ENCODE data around the gene BMP6.

BMP6 gene

GRCh38 chr6:7907159-7907558, 181.3 kb downstream of the BMP6 start:
- DNase-seq = no peak

- DNase-seq = peak; percentile 38 to 61
These were observed 183.7 kb downstream of the BMP6 start for GRCh38 chr6:7909323-7910276.

DNA sequence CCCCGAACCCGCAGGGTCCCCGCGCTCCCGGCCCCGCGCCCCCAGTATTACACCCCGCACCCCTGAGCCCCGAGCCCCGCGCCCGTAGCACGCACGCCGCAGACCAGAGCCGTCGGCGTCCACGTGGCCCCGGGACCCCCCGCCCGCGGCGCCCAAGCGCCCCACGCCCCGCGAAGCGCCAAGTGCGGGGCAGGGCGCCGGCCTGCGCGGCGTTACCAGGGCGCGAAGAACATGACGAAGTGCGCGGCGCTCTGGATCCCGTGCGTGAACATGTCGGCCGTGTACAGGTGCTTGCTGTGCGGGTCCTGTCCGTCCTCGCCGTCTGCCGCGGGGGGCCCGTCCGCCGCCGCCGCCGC, 184.4 kb downstream of the BMP6 start:
- DNase-seq = peak in 1 of 2 experiments; percentile 17

DNA sequence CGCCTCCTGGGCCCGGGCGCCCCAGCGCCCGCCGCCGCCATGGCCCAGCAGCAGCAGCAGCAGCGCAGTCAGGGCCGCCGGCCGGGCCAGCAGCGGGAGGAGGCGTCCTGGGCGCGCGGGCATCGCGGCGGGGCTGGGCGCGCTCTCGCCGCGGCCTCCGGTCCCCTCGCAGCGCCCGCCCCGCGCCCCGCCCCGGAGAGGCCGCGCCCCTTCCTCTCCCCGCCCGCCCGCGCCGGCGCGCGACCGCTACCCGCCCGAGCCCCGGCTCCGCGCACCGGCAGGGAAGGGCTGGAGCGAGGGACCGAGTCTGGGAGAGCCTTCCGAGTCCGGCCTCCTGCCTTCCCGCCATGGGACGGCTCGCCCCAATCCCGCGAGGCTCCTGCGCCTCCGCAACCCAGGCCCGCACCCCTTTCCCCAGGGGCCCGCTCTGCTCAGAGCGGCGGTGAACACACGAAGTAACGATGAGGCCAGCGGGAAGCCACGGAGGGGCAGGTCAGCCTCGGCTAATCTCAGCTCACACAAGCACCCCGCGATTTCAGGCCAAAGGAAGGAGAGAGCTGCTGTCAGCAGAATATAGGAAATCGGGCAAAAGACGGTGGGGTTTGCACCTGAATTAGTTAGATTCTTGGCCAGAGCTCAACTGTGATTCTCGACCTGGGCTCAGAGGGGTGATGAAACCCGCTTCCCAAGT, 184.9 kb downstream of the BMP6 start, which contains the start of gene TXNDC5:
TSS of gene TXNDC5 (minus strand) at position 135 of the 691 bp plus-strand sequence. CDS start at position 123, 12 bp downstream.
- DNase-seq = peak; percentile 59 to 83

- no peak for DNase-seq
These were observed 185.4 kb downstream of the BMP6 start for GRCh38 chr6:7911345-7911725.

DNA sequence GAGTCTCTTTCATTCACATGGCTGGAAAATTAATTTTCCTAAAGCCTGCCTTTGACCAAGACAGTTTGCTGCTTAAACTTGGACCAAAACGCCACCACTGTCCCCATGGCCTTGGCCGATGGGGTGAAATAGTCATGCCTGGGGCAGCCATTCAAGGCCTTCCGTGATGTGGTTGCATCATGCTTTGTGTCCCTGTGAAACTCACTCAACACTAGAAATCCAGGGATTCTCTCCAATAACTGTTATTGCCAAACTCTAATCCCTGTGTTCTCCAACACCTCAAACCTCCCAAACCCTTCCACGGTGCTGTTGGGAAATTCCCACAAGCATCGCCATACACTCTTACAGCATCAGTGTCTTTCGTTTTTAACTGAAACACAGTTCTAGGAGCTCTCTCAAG, 186.1 kb downstream of the BMP6 start:
- DNase-seq = no peak

DNA sequence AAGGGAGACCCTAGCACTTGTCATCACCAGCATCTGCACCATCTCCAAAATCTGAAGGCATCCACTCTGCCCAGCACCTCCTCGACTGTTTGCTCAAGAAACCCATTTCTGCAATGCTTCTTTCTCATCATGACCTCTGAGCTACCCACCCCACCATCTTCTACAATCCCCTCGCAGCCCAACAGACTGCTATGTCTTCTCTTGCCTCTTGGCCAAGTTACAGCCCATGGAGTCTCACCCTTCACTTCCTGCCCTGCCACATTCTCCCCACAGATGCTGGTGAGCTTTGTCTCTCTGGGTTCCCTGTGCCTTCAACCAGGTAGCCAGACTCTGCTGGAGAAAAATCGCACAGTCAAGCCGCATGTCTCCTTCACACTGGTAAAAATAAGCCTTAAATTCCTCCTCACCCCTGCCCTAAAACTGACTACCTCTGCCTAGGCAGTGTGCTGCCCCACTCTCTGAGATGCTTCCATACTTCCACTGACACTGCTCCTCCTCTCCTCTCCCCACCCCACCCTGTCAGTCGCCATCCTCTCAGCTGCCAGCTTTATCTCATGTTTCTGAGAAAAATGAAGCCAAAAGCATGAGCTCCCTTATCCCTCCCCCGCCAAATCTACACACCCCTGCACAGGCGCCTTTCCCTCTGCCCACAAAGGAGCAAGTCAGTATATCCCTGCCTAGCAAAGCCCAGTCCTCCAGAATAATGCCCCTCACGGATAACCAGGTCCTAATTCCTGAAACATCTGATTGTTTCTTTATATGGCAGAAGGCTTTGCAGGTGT, 187.0 kb downstream of the BMP6 start:
- no peak for DNase-seq

DNA sequence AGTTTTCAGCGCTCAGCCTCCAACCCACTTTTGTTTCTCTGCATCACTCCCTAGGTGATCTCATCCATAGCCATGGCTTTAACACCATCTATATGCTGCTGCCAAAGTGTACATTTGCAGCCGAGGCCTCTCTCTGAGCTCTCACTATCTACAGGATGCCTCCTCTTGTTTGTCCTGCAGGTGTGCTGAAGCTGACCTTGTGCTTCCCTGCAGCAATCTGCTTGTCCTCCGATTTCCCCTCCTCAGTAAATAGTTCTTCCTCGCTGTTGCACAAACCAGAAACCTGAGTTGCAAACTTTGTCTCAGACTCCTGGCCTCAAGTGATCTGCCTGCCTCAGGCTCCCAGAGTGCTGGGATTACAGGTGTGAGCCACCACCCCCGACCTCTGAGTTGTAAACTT, 188.4 kb downstream of the BMP6 start:
- DNase-seq = no peak

DNA sequence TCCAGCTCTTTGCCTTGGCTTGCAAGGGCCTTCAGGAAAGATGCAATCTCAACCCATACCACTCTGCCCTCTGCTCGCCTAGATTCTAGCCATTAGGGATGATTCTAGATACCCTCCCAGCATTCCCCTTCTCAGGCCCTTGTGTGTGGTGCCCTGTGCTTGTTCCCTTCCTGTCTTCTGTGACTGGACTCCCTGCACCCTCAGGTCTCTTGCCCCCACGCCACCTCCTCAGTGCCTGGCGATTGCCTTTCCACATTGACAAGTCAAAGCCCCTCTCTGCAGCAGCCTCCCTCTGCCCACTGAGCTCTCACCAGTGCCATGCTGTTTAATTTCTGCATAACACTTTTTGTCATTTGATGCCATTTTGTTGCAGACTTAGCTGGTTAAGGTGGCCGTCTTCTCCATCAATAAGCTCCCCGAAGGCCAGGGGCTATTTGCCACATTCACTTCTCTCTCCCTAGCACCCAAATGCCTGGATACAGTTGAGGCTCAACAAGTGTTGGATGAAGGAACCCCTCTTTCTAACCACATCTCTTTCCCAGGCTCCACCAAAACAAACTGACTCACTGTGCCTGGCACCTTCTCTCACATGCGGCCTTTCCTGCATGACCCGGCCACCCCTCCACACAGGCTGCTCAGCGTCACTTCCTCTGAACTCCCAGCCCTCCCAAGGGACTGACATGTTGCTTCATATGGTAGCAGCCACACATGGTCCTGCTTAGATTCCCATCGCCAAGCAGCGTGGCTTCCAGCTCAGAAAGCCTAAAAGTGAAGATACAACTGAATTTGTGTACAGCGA, 189.3 kb downstream of the BMP6 start:
- DNase-seq = no peak

GRCh38 chr6:7916959-7917358, 191.1 kb downstream of the BMP6 start:
- DNase-seq = no peak

- no peak for DNase-seq
These were observed 191.8 kb downstream of the BMP6 start for GRCh38 chr6:7917729-7918128.

GRCh38 chr6:7918403-7918802, 192.5 kb downstream of the BMP6 start:
- DNase-seq = no peak

- peak; percentile 31 to 52 for DNase-seq
These were observed 194.0 kb downstream of the BMP6 start for GRCh38 chr6:7919871-7920270.

GRCh38 chr6:7920425-7920824, 194.5 kb downstream of the BMP6 start:
- peak in 1 of 2 experiments; percentile 28 for DNase-seq

DNA sequence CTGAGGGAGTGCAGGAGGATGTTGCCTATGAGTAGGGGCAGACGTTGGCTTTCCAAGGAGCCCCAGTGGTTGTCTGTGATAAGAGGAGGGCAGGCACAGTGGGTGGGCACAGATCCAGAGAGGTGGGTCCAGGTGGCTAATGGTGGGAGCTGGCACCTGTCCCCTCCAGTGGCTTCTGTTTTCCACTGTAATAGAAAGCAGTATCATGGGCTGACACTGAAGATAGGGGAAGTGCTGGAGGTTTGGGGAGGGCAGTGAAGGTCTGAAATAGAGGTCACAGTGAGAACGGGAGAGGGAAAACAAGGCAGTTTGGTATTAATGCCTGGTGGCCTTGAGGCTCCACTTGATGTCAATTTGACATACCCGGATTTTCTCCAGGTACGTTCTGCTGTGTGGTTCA, 195.1 kb downstream of the BMP6 start:
- no peak for DNase-seq

DNA sequence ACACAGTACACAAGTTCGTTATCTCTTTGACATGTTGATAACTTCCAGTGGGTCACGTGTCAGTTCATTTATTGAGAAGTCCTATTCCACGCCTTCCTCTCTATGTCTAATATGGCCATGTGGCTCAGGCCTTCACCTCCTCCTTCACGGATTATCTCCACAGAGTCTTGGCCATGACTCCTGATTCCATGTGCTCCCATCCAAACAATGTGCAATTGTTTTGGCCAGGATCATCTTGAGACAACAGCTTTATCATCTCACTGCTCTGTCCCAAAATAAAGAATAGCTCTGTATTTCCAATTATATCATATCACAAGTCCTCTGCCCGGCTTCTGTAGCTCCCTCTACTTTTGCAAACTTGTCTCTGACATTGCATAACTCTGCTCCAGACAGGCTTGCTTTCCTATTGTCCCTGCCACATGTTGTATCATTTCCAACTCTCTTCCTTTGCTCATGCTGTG, 195.8 kb downstream of the BMP6 start:
- DNase-seq = no peak

DNA sequence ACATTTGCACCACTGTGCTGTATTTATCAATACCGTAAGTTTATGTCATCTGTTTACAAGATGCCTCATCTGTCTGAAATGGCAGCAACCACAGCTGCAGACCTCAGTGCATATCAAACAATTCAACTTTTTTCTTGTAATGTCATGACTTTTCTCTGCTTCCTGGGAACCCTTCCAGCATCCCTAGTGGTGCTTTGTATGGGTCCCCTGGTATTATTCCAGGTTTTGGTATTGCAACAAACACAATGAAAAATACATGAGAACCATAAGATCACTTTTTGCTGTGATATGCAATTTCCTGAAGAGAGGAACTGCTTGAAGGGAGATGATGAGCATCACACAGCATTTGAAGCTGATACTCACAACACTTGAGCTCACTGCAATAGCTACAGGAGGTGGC, 196.7 kb downstream of the BMP6 start:
- no peak for DNase-seq

DNA sequence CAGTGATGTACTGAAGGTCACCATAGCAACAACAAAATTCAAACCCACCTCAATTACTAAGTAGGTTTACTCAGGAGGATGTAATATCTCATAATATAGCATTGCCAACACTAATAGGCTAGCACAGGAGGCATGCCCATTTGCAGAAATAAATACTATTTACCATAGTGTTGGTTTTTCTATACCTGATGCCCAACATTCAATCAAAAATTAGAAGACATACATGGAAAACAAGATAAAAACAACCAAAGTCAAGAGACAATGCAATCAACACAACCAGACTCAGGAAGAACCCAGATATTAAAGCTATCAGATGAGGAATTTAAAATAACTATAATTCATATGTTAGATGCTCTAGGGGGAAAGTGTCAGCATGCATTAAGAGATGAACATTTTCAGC, 199.0 kb downstream of the BMP6 start:
- no peak for DNase-seq

Measured in stimulated activated CD4-positive, alpha-beta T cell treated with anti-CD3 and anti-CD28 coated beads, Interleukin-4, amount 100 ng/mL, for 4 hours (primary cell).